ENCODE measurements around the gene SKA2. TPM values are rescaled to one million over a fixed set of nuclear protein-coding genes. Genes with fewer than 3 reads are reported as not detected.
A peak's percentile ranks its signal among the peaks of the same experiment; 100 is the strongest.

SKA2 gene
- total and polyA plus RNA-seq, 9 of the 15 experiments (the other 6 are each of a cell fraction or from before 2014, with no cell fraction given), result 58.1 to 183 (median 133) TPM

DNA sequence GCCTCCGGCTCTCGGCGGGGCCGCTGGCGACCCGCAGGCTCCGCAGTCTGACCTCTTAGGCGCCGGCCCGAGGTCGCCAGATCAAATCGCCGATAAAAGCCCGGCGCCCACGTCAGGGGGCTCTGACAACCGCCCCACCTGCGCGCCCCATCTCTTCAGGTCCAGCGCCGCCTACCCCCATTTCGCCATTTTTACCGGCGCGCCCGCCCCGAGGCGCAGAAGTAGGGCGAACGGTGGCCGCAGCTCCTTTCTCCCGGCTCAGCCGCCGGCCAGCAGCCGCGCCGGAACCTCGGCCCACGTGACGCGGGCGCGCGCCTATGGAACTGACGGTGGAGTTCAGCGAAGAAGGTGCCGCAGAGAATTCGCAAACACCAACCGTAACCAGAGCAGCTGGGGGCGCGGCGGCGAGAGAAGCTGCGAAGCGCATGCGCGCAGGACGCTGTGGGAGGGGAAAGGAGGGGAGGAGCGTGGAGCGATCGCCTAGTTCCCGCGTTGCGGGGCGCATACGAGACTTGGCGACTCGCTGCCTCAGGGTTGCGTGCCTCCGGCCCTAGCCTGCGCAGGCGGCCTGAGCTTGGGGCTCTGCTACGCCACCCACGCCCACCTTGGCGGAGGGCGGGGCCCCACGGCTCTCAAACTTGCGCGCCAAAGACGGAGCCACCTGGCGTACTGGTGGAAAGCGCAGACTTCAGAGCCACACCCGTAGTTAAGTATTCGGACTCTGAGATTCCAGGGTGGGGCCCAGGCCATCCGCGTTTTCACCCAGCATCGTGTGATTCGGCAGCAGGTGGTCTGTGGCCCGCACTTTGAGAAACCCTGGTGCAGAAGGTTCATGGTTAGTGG is 48.3 kb downstream of the SKA2 start, which contains the start of gene TRIM37 (continued):
- TF ChIP-seq, protein P1, sequence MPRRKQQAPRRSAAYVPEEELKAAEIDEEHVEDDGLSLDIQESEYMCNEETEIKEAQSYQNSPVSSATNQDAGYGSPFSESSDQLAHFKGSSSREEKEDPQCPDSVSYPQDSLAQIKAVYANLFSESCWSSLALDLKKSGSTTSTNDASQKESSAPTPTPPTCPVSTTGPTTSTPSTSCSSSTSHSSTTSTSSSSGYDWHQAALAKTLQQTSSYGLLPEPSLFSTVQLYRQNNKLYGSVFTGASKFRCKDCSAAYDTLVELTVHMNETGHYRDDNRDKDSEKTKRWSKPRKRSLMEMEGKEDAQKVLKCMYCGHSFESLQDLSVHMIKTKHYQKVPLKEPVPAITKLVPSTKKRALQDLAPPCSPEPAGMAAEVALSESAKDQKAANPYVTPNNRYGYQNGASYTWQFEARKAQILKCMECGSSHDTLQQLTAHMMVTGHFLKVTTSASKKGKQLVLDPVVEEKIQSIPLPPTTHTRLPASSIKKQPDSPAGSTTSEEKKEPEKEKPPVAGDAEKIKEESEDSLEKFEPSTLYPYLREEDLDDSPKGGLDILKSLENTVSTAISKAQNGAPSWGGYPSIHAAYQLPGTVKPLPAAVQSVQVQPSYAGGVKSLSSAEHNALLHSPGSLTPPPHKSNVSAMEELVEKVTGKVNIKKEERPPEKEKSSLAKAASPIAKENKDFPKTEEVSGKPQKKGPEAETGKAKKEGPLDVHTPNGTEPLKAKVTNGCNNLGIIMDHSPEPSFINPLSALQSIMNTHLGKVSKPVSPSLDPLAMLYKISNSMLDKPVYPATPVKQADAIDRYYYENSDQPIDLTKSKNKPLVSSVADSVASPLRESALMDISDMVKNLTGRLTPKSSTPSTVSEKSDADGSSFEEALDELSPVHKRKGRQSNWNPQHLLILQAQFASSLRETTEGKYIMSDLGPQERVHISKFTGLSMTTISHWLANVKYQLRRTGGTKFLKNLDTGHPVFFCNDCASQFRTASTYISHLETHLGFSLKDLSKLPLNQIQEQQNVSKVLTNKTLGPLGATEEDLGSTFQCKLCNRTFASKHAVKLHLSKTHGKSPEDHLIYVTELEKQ (CRISPR knock-in tag; IDR thresholded peaks at IDR 0.05), result no peak
- TF ChIP-seq BMI1 (IDR thresholded peaks at IDR 0.05; ENCODE audit: low read length) (no peak), JUND (IDR thresholded peaks at IDR 0.05; ENCODE audit: borderline replicate concordance, low read depth, low read length) (peak; percentile 26; the same call in 1 of the 2 replicates), JUND (tag; IDR thresholded peaks at IDR 0.05; ENCODE audit: borderline replicate concordance, low read depth, low read length) (no peak; the same call in 2 of the 3 replicates), ZNF436 (CRISPR knock-in tag; IDR thresholded peaks at IDR 0.05) (no peak), RBBP5 (IDR thresholded peaks at IDR 0.05; ENCODE audit: borderline replicate concordance, insufficient read depth, low read length, poor library complexity, severe bottlenecking) (peak; percentile 93), KLF6 (CRISPR knock-in tag; IDR thresholded peaks at IDR 0.05; ENCODE audit: borderline replicate concordance) (peak; percentile 84; the same call in 1 of the 2 replicates), RHOXF2B (CRISPR knock-in tag; conservative IDR thresholded peaks at IDR 0.05) (no peak), ZNF507 (tag; conservative IDR thresholded peaks at IDR 0.05) (no peak), KLF13 (tag; IDR thresholded peaks at IDR 0.05; ENCODE audit: borderline replicate concordance, low read depth) (peak; percentile 96), ETV6 (IDR thresholded peaks at IDR 0.05; ENCODE audit: borderline replicate concordance in 1 of 2, low read depth in 2 of 2, low read length in 1 of 2) (no peak), ETV6 (CRISPR knock-in tag; IDR thresholded peaks at IDR 0.05; ENCODE audit: borderline replicate concordance) (peak; percentile 85; the same call in 1 of the 2 replicates), FOS (IDR thresholded peaks at IDR 0.05; ENCODE audit: extremely low read depth, insufficient read length) (no peak), ELF2 (CRISPR knock-in tag; IDR thresholded peaks at IDR 0.05) (no peak), SIN3B (IDR thresholded peaks at IDR 0.05; ENCODE audit: low read depth) (0 out of 2 replicates have a peak, but pooled peaks have one; percentile 22)
- TF ChIP-seq, protein P2, sequence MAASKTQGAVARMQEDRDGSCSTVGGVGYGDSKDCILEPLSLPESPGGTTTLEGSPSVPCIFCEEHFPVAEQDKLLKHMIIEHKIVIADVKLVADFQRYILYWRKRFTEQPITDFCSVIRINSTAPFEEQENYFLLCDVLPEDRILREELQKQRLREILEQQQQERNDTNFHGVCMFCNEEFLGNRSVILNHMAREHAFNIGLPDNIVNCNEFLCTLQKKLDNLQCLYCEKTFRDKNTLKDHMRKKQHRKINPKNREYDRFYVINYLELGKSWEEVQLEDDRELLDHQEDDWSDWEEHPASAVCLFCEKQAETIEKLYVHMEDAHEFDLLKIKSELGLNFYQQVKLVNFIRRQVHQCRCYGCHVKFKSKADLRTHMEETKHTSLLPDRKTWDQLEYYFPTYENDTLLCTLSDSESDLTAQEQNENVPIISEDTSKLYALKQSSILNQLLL (CRISPR knock-in tag; IDR thresholded peaks at IDR 0.05; ENCODE audit: borderline replicate concordance), result no peak
- TF ChIP-seq, protein P3, sequence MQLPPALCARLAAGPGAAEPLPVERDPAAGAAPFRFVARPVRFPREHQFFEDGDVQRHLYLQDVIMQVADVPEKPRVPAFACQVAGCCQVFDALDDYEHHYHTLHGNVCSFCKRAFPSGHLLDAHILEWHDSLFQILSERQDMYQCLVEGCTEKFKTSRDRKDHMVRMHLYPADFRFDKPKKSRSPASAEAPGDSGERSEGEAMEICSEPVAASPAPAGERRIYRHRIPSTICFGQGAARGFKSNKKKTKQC (CRISPR knock-in tag; IDR thresholded peaks at IDR 0.05), result peak; percentile 86
- TF ChIP-seq, protein P4, sequence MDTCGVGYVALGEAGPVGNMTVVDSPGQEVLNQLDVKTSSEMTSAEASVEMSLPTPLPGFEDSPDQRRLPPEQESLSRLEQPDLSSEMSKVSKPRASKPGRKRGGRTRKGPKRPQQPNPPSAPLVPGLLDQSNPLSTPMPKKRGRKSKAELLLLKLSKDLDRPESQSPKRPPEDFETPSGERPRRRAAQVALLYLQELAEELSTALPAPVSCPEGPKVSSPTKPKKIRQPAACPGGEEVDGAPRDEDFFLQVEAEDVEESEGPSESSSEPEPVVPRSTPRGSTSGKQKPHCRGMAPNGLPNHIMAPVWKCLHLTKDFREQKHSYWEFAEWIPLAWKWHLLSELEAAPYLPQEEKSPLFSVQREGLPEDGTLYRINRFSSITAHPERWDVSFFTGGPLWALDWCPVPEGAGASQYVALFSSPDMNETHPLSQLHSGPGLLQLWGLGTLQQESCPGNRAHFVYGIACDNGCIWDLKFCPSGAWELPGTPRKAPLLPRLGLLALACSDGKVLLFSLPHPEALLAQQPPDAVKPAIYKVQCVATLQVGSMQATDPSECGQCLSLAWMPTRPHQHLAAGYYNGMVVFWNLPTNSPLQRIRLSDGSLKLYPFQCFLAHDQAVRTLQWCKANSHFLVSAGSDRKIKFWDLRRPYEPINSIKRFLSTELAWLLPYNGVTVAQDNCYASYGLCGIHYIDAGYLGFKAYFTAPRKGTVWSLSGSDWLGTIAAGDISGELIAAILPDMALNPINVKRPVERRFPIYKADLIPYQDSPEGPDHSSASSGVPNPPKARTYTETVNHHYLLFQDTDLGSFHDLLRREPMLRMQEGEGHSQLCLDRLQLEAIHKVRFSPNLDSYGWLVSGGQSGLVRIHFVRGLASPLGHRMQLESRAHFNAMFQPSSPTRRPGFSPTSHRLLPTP (IDR thresholded peaks at IDR 0.05; ENCODE audit: borderline replicate concordance, extremely low read depth, insufficient read length), result no peak

Measured in K562 (cell line).